H9 (cell line): Measurements from ENCODE around the gene KCNH4. TPM values are rescaled to one million over a fixed set of nuclear protein-coding genes. Genes with fewer than 3 reads are reported as not detected.

Experiments
- DNase-seq: peaks from one replicate; pipeline ENCODE4 v3.0.0-alpha.2; 2017
- H2AFZ ChIP-seq: one replicate; pipeline ENCODE4 v1.6.1; 2013; ENCODE audit warnings: mild to moderate bottlenecking, low read length, control low read depth, moderate library complexity
- H2AK5ac ChIP-seq: 2 replicates; pipeline ENCODE4 v1.6.1; 2013; ENCODE audit warnings: low read length, control low read depth, mixed read lengths; ENCODE audit not compliant: insufficient read length
- H2BK120ac ChIP-seq: one replicate; pipeline ENCODE4 v1.6.1; 2013; ENCODE audit warnings: low read depth, mild to moderate bottlenecking, low read length, control low read depth, inconsistent platforms; ENCODE audit not compliant: poor library complexity, severe bottlenecking
- H2BK12ac ChIP-seq: 2 replicates; pipeline ENCODE4 v1.6.1; 2013; ENCODE audit warnings: low read length, control low read depth, mixed read lengths, low read depth; ENCODE audit not compliant: insufficient read length
- H2BK15ac ChIP-seq: 2 replicates; pipeline ENCODE4 v1.6.1; 2013; ENCODE audit warnings: low read depth, low read length, control low read depth
- H2BK20ac ChIP-seq: one replicate; pipeline ENCODE4 v1.6.1; 2013; ENCODE audit warnings: low read depth, mild to moderate bottlenecking, low read length, control low read depth, inconsistent platforms; ENCODE audit not compliant: poor library complexity, severe bottlenecking
- H2BK5ac ChIP-seq: 2 replicates; pipeline ENCODE4 v1.6.1; 2013; ENCODE audit warnings: low read length, control low read depth, mixed read lengths; ENCODE audit not compliant: insufficient read length
- H3K14ac ChIP-seq: 2 replicates; pipeline ENCODE4 v1.6.1; 2013; ENCODE audit warnings: low read length, control low read depth; ENCODE audit not compliant: insufficient read depth
- H3K18ac ChIP-seq: 2 replicates; pipeline ENCODE4 v1.6.1; 2013; ENCODE audit warnings: low read depth, mild to moderate bottlenecking, mixed read lengths, low read length, control low read depth; ENCODE audit not compliant: insufficient read length
- H3K23ac ChIP-seq: 2 replicates; pipeline ENCODE4 v1.6.1; 2013; ENCODE audit warnings: low read length, control low read depth, mixed read lengths, low read depth; ENCODE audit not compliant: insufficient read length
- H3K23me2 ChIP-seq: 2 replicates; pipeline ENCODE4 v1.6.1; 2013; ENCODE audit warnings: low read depth, mild to moderate bottlenecking, mixed read lengths, low read length, control low read depth; ENCODE audit not compliant: insufficient read length, poor library complexity, severe bottlenecking
- H3K27ac ChIP-seq: 2 replicates; pipeline ENCODE4 v1.5.1; 2013; ENCODE audit warnings: low read length, control low read depth, mixed read lengths, low read depth; ENCODE audit not compliant: insufficient read length
- H3K27me3 ChIP-seq: 2 replicates; pipeline ENCODE4 v1.6.1; 2013; ENCODE audit warnings: low read length, control low read depth, inconsistent platforms; ENCODE audit not compliant: insufficient read depth
- H3K4ac ChIP-seq: 2 replicates; pipeline ENCODE4 v1.6.1; 2013; ENCODE audit warnings: low read depth, mild to moderate bottlenecking, control low read depth, inconsistent platforms, low read length, moderate library complexity
- H3K4me1 ChIP-seq: 2 replicates; pipeline ENCODE4 v1.6.1; 2013; ENCODE audit warnings: low read length, control low read depth, inconsistent platforms; ENCODE audit not compliant: insufficient read depth
- H3K4me2 ChIP-seq: 2 replicates; pipeline ENCODE4 v1.6.1; 2013; ENCODE audit warnings: low read length, control low read depth, mixed read lengths; ENCODE audit not compliant: insufficient read length, insufficient read depth
- H3K56ac ChIP-seq: 2 replicates; pipeline ENCODE4 v1.6.1; 2013; ENCODE audit warnings: low read depth, mild to moderate bottlenecking, mixed read lengths, low read length, control low read depth; ENCODE audit not compliant: insufficient read length
- H3K79me1 ChIP-seq: 2 replicates; pipeline ENCODE4 v1.6.1; 2013; ENCODE audit warnings: low read depth, mild to moderate bottlenecking, moderate library complexity, low read length, control low read depth, inconsistent platforms; ENCODE audit not compliant: insufficient read depth, poor library complexity, severe bottlenecking
- H3K79me2 ChIP-seq: 2 replicates; pipeline ENCODE4 v1.6.1; 2013; ENCODE audit warnings: low read length, control low read depth, inconsistent platforms; ENCODE audit not compliant: insufficient read depth
- H3K9ac ChIP-seq: 2 replicates; pipeline ENCODE4 v1.6.1; 2013; ENCODE audit warnings: low read length, control low read depth, mixed read lengths; ENCODE audit not compliant: insufficient read length; ENCODE audit errors: extremely low read depth
- H3K9me3 ChIP-seq: one replicate; pipeline ENCODE4 v1.6.1; 2013; ENCODE audit warnings: low read depth, low read length, inconsistent platforms; ENCODE audit not compliant: control insufficient read depth
- H3T11ph ChIP-seq: one replicate; pipeline ENCODE4 v1.6.1; 2013; ENCODE audit warnings: mild to moderate bottlenecking, low read length, control low read depth, inconsistent platforms
- H4K20me1 ChIP-seq: one replicate; pipeline ENCODE4 v1.6.1; 2013; ENCODE audit not compliant: control insufficient read depth, insufficient read length, insufficient read depth
- H4K5ac ChIP-seq: 2 replicates; pipeline ENCODE4 v1.6.1; 2013; ENCODE audit warnings: low read depth, mild to moderate bottlenecking, mixed read lengths, low read length, control low read depth; ENCODE audit not compliant: insufficient read length
- H4K8ac ChIP-seq: replicated peaks from 2 replicates; pipeline ENCODE4 v1.6.1; 2013; ENCODE audit warnings: low read length, control low read depth, mixed read lengths, low read depth; ENCODE audit not compliant: insufficient read length
- H4K91ac ChIP-seq: 2 replicates; pipeline ENCODE4 v1.6.1; 2013; ENCODE audit warnings: low read depth, mild to moderate bottlenecking, moderate library complexity, mixed read lengths, low read length, control low read depth; ENCODE audit not compliant: insufficient read length
- H3K27ac Mint-ChIP-seq, 3 experiments: 2 replicates in 2 of 3; 3 replicates in 1 of 3; pipeline ENCODE4 v1.8.0; 2020 to 2021; ENCODE audit warnings: mixed read lengths in 3 of 3, mild to moderate bottlenecking in 1 of 3, moderate library complexity in 1 of 3
- H3K27me3 Mint-ChIP-seq: 2 replicates; pipeline ENCODE4 v1.8.0; 2021; ENCODE audit warnings: low read depth, mild to moderate bottlenecking, moderate library complexity, mixed read lengths
- H3K36me3 Mint-ChIP-seq, 3 experiments: 2 replicates in 2 of 3; 3 replicates in 1 of 3; pipeline ENCODE4 v1.8.0; 2020 to 2021; ENCODE audit warnings: low read depth in 3 of 3, mixed read lengths in 3 of 3; ENCODE audit not compliant: insufficient read depth in 1 of 3
- H3K4me1 Mint-ChIP-seq, 2 experiments: 2 replicates each; pipeline ENCODE4 v1.8.0; 2020; ENCODE audit warnings: mixed read lengths in 2 of 2
- H3K4me3 Mint-ChIP-seq, 2 experiments: 2 replicates in 1 of 2; 3 replicates in 1 of 2; pipeline ENCODE4 v1.8.0; 2020 to 2021; ENCODE audit warnings: mild to moderate bottlenecking in 2 of 2, mixed read lengths in 2 of 2, moderate library complexity in 1 of 2
- H3K9me3 Mint-ChIP-seq, 2 experiments: 2 replicates in 1 of 2; 3 replicates in 1 of 2; pipeline ENCODE4 v1.8.0; 2020; ENCODE audit warnings: mild to moderate bottlenecking in 2 of 2, mixed read lengths in 2 of 2, moderate library complexity in 1 of 2
- CTCF ChIP-seq: fragments of 200-600 bp; sonication (generic); conservative IDR thresholded peaks from 3 replicates; pipeline ENCODE4 v1.8.0; 2021; ENCODE audit warnings: antibody characterized with exemption, mild to moderate bottlenecking
- WGBS: extraction: QIAGEN DNeasy Blood & Tissue Kit; methylation state at CpG from one replicate; pipeline ENCODE4 v1.1.7; 2013; ENCODE audit warnings: missing lambda C conversion rate, low lambda C conversion rate, mixed read lengths; ENCODE audit not compliant: insufficient read length; ENCODE audit errors: extremely low coverage; 5-methylcytosine and 5-hydroxymethylcytosine counted together
- total RNA-seq: library from RNA; stranded (reverse); gene quantifications from 2 replicates; pipeline ENCODE4 v1.2.1, GENCODE V29; 2021

Gene KCNH4
- total RNA-seq, 1 experiment from 2014 or later = not detected

DNA sequence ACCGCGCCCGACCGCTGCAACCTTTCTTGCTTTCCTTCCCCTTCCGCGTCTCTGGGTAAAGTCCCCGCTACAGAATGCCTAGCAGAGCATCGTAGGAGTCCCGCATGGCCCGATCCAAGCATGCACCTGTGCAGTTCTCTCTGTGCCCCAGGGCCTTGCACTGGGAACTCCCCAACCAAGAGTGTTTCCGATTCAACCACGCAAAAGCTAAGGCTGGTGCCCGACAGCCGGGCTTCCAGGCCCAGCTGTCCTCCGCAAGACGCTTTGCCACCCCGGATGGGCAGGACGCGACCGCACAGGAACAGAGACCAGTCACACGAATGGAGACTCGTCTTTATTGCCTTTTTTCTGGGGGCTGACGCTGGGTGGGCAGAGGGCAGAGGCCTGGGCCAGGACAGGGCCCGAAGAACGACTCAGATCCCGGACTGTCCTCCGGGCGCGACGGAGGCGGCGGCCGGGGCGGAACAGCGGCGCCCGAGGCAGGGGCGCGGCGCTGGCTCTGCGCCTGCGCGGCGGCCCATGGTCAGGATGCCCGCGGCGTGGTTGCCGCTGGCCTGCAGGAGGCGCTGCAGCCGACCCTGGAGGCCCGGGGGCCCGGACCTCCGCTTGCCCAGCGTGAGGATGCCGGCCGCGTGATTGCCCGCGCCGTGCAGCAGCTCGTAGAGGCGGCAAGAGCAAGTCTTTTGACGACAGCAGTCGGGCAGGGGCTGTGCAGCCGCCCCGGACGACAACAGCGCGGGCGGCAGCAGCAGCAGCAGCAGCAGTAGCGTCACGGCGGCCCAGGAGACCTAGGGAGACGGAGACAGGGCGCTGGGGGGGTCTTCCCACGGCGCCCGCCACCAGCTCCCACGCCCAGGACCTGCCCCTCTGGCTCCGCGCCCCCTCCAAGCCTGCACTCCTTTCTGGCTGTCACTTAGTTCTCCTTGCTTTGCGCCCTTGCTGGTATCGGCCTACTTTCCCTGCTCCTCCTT, 3.1 kb upstream of the KCNH4 start:
- Histone ChIP-seq H2BK15ac (no peak overlapping the region), H3K79me1 (no peaks in the 10 kb centered on the region), H3K27ac (no peak overlapping the region), H3K4ac (no peak overlapping the region), H2AK5ac (no peak overlapping the region), H3K56ac (no peak overlapping the region), H4K5ac (no peak overlapping the region), H3K79me2 (no peaks in the 10 kb centered on the region), H3K27me3 (peaks cover 10% of the 10 kb centered on the region; the same call in 1 of the 2 replicates), H4K8ac (no peak overlapping the region), H3K18ac (no peak overlapping the region), H2BK120ac (no peak overlapping the region), H3K14ac (0 out of 2 replicates have a peak overlapping the region, but pooled peaks have one; percentile 36), H3K23me2 (peaks cover 21% of the 10 kb centered on the region), H3K9me3 (no peaks in the 10 kb centered on the region), H2AFZ (no peak overlapping the region), H4K20me1 (no peaks in the 10 kb centered on the region), H4K91ac (no peak overlapping the region), H3K4me2 (peak overlapping the region; percentile 63), H2BK20ac (no peak overlapping the region), H3K9ac (no peak overlapping the region), H2BK12ac (no peak overlapping the region), H3T11ph (no peak overlapping the region), H2BK5ac (no peak overlapping the region), H3K23ac (no peak overlapping the region), H3K4me1 (peaks cover 3% of the 10 kb centered on the region; the same call in 1 of the 2 replicates)
- Mint-ChIP-seq H3K27ac (no peak overlapping the region), H3K36me3 (no peaks in the 10 kb centered on the region), H3K4me1 (peaks cover 18 to 51% of the 10 kb centered on the region in 2 experiments), H3K9me3 (no peaks in the 10 kb centered on the region; a peak in 1 of 5 replicates), H3K4me3 (peak overlapping the region; percentile 71 to 81), H3K27me3 (peaks cover 62% of the 10 kb centered on the region)
- no CpG with 5 or more reads among the region's 83 CpGs for WGBS
- TF ChIP-seq CTCF = peak; percentile 93
- DNase-seq = peak; percentile 93
